Stimulated activated memory B cell treated with anti-CD40 and anti-IgM and Interleukin-4, amounts not matched to agents 10 μg/mL and 1 μg/mL and 100 μg/mL, for 72 hours (primary cell): ENCODE data around the gene KIRREL1.

Experiments
- ATAC-seq: fragments of 150-1000 bp; cut with Tn5 transposase; 2 replicates; pipeline ENCODE4 v1.10.0; 2021
- H3K27ac Mint-ChIP-seq: one replicate; pipeline ENCODE4 v1.8.0; 2022; ENCODE audit warnings: mild to moderate bottlenecking, mixed read lengths
- H3K27me3 Mint-ChIP-seq: one replicate; pipeline ENCODE4 v1.8.0; 2022; ENCODE audit warnings: mixed read lengths
- H3K36me3 Mint-ChIP-seq: one replicate; pipeline ENCODE4 v1.8.0; 2022; ENCODE audit warnings: mixed read lengths
- H3K4me1 Mint-ChIP-seq: one replicate; pipeline ENCODE4 v1.8.0; 2022; ENCODE audit warnings: mixed read lengths
- H3K4me3 Mint-ChIP-seq: one replicate; pipeline ENCODE4 v1.8.0; 2022; ENCODE audit warnings: mild to moderate bottlenecking, moderate library complexity, mixed read lengths
- H3K9me3 Mint-ChIP-seq: one replicate; pipeline ENCODE4 v1.8.0; 2022; ENCODE audit warnings: mixed read lengths

The KIRREL1 gene

GRCh38 chr1:158053276-158053675 is 59.8 kb downstream of the KIRREL1 start:
- Mint-ChIP-seq H3K4me1 (peaks cover 6% of the 10 kb centered on the region), H3K4me3 (no peak overlapping the region), H3K27me3 (peaks cover 22% of the 10 kb centered on the region), H3K36me3 (no peaks in the 10 kb centered on the region), H3K27ac (no peak overlapping the region), H3K9me3 (no peaks in the 10 kb centered on the region)
- no peak for ATAC-seq

GRCh38 chr1:158054721-158055120 is 61.3 kb downstream of the KIRREL1 start:
- Mint-ChIP-seq H3K4me3 (no peak overlapping the region), H3K27me3 (peaks cover 22% of the 10 kb centered on the region), H3K4me1 (peaks cover 6% of the 10 kb centered on the region), H3K9me3 (no peaks in the 10 kb centered on the region), H3K36me3 (no peaks in the 10 kb centered on the region), H3K27ac (no peak overlapping the region)
- ATAC-seq, result no peak

DNA sequence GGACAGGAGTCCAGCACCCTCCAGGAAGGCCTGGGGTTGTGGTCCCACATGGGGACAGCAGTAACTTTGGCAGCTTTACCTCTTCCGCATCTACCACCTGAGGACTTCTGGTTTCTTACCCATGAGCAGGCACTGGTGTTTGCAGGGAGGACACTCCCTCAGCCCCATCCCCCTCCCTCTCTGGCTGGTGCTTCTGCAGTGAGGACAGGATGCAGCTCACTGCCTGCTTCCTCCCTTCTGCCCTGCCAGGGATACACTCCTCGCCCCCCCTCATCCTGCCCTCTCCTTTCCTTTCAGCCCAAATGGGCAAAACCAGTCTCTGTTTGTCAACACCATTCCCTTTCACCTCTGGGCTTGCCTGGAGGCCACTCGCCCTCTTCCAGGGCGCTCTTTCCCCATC is 62.4 kb downstream of the KIRREL1 start:
- no peak for ATAC-seq
- H3K27me3 Mint-ChIP-seq, result peaks cover 32% of the 10 kb centered on the region
- H3K9me3 Mint-ChIP-seq, result no peaks in the 10 kb centered on the region
- no peaks in the 10 kb centered on the region for H3K36me3 Mint-ChIP-seq
- no peak overlapping the region for H3K4me3 Mint-ChIP-seq
- no peak overlapping the region for H3K27ac Mint-ChIP-seq
- peaks cover 6% of the 10 kb centered on the region for H3K4me1 Mint-ChIP-seq

DNA sequence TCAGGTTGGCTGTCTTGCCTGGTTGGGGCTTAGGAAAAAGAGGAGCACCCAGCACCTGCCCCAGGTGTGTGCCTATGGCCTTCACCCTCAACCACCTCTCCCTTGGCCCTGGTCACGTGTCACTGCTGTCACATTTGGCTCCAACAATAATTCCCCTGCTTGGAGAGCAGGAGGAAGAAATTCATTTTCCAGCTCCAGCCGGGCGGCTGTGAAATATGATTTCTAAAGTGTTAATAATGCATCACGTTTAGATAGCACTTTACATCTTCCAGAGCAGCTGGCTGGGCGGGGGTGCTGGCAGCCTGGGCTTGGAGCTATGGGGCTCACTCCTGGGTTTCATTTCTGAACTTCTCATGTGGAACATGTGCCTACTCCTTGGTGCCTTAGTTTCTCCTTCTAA is 63.1 kb downstream of the KIRREL1 start:
- Mint-ChIP-seq H3K36me3 (no peaks in the 10 kb centered on the region), H3K4me1 (peaks cover 6% of the 10 kb centered on the region), H3K9me3 (no peaks in the 10 kb centered on the region), H3K4me3 (no peak overlapping the region), H3K27ac (no peak overlapping the region), H3K27me3 (peaks cover 32% of the 10 kb centered on the region)
- ATAC-seq, result no peak

DNA sequence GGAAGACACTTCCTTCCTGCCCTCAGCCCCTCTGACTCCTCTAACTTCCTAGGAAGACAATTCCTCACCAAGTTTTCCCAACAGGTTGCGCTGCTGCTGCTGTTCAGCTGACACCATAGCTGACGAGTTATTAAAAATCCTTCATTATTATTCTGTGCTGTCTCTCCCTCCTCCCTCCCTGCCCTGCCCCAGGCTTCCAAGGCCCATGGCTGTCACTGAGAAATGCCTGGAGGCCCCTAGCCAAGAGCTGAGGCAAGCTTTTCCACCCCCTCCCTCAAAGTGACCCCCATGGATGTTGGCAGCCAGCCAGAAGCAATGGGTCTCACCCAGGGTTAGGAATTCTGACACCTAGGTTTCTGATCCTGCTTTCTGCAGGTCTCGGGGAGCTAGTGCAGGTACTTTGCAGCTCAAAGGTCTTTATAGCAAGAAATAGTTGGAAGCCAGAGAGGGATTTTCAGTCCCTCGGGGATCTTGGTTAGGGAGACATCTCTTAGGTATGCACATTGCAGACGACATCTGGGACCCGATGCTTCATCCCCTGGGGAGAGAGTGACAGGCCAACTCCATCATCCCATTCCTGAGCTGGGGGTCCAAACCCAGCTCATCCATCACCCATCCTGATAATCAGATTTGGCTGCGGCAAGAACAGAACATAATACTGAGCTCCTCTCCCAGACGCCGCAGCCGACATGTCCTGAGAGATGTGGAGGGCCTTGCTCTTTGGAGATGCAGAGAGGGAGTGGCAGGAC is 65.0 kb downstream of the KIRREL1 start:
- H3K4me1 Mint-ChIP-seq, result peaks cover 6% of the 10 kb centered on the region
- H3K9me3 Mint-ChIP-seq, result no peaks in the 10 kb centered on the region
- peaks cover 26% of the 10 kb centered on the region for H3K27me3 Mint-ChIP-seq
- no peak for ATAC-seq
- no peak overlapping the region for H3K4me3 Mint-ChIP-seq
- H3K27ac Mint-ChIP-seq, result no peak overlapping the region
- no peaks in the 10 kb centered on the region for H3K36me3 Mint-ChIP-seq

DNA sequence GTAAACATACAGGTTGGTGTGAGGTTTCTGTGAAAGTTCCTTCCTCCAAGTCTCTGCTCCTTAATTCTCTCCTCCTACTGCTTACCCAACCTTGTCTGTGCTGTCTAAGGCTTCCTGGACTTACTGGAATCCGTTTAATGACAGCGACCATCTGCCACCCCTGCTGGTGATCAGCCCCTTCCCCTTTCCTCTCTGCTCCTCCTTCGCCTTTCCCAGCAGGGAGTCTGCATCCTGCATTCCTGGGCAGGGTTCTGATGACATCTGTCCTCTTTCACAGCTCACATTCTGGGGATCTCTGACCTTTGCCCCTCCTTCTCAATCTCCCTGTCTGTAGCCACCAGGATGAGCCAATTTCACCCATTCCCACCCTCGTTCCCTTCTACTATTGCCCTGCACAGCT is 66.5 kb downstream of the KIRREL1 start:
- H3K27ac Mint-ChIP-seq, result no peak overlapping the region
- H3K9me3 Mint-ChIP-seq, result no peaks in the 10 kb centered on the region
- H3K36me3 Mint-ChIP-seq, result no peaks in the 10 kb centered on the region
- no peak overlapping the region for H3K4me3 Mint-ChIP-seq
- H3K4me1 Mint-ChIP-seq, result peaks cover 6% of the 10 kb centered on the region
- H3K27me3 Mint-ChIP-seq, result peaks cover 27% of the 10 kb centered on the region
- no peak for ATAC-seq

DNA sequence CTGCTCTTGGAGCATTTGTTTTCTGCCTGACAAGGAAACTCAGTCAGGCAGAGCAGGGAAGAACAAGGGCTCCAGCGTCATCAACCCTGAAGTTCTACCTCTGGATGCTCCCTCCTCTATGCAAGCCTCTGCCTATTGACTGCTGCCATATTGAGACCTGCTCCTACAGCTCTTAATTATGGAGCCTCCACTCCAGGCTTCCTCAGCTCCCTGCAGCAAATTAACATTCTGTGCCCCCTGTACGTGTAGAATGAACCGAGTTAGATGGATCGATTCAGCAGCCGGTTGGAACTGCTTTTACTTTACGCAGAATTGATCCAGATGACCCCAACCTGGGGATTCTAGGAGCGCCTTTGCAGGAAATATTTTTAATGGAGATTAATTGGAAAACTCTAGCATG is 68.7 kb downstream of the KIRREL1 start:
- Mint-ChIP-seq H3K27me3 (peaks cover 49% of the 10 kb centered on the region), H3K4me3 (no peak overlapping the region), H3K36me3 (no peaks in the 10 kb centered on the region), H3K9me3 (no peaks in the 10 kb centered on the region), H3K4me1 (no peaks in the 10 kb centered on the region), H3K27ac (no peak overlapping the region)
- no peak for ATAC-seq

- no peaks in the 10 kb centered on the region for H3K4me1 Mint-ChIP-seq
- no peaks in the 10 kb centered on the region for H3K9me3 Mint-ChIP-seq
- H3K27me3 Mint-ChIP-seq, result peaks cover 63% of the 10 kb centered on the region
- H3K27ac Mint-ChIP-seq, result no peak overlapping the region
- H3K36me3 Mint-ChIP-seq, result no peaks in the 10 kb centered on the region
- ATAC-seq, result no peak
- H3K4me3 Mint-ChIP-seq, result no peak overlapping the region
Observed at GRCh38 chr1:158067662-158068061, 74.2 kb downstream of the KIRREL1 start.

DNA sequence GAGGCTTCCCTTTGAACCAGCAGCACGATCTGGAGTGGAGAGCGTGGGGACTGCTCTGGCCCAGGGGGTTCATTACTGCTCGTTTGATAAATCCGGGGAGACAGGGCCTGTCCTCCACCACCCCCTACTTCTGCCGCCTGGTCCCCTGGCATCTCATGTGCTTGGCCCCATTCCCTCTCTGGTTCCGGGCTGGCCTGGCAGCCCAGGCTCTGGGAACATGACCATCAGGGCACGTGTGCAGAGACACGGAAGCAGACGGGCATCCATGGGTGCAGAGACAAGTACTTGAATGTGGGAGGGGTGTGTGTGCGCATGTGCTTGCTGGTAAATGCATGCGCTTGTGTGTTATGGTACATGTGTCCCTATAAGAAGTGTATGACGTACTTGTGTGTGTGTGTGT is 75.5 kb downstream of the KIRREL1 start:
- Mint-ChIP-seq H3K36me3 (no peaks in the 10 kb centered on the region), H3K27ac (no peak overlapping the region), H3K4me1 (no peaks in the 10 kb centered on the region), H3K4me3 (no peak overlapping the region), H3K9me3 (no peaks in the 10 kb centered on the region), H3K27me3 (peaks cover 57% of the 10 kb centered on the region)
- ATAC-seq, result no peak

- H3K9me3 Mint-ChIP-seq, result no peaks in the 10 kb centered on the region
- H3K36me3 Mint-ChIP-seq, result no peaks in the 10 kb centered on the region
- H3K27me3 Mint-ChIP-seq, result peaks cover 46% of the 10 kb centered on the region
- no peak overlapping the region for H3K4me3 Mint-ChIP-seq
- no peak overlapping the region for H3K27ac Mint-ChIP-seq
- H3K4me1 Mint-ChIP-seq, result no peaks in the 10 kb centered on the region
- ATAC-seq, result no peak
Observed at GRCh38 chr1:158071138-158071537, 77.7 kb downstream of the KIRREL1 start.

DNA sequence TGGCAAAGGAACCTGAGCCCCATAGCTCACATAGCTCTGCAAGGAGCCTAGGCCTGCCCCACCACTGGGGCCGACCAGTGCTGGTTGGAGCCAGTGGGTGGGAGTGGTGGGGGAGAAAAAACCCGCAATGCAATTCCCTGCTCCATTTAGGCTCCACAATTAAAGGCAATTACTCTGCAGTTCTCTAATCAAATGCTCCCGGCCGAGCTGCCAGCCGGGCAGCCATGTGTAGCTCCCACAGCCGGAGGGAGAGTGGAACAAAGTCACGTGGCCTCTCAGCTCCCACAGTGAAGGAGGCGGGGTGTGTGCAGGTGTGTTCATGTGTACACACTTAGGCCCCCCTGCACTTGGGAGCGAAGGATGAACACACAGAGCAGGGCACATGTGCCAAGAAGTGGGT is 81.6 kb downstream of the KIRREL1 start:
- ATAC-seq, result no peak
- H3K36me3 Mint-ChIP-seq, result no peaks in the 10 kb centered on the region
- peaks cover 23% of the 10 kb centered on the region for H3K27me3 Mint-ChIP-seq
- H3K4me3 Mint-ChIP-seq, result no peak overlapping the region
- no peaks in the 10 kb centered on the region for H3K9me3 Mint-ChIP-seq
- no peak overlapping the region for H3K27ac Mint-ChIP-seq
- H3K4me1 Mint-ChIP-seq, result no peaks in the 10 kb centered on the region

- H3K27me3 Mint-ChIP-seq, result peaks cover 13% of the 10 kb centered on the region
- H3K27ac Mint-ChIP-seq, result no peak overlapping the region
- H3K4me3 Mint-ChIP-seq, result no peak overlapping the region
- no peaks in the 10 kb centered on the region for H3K9me3 Mint-ChIP-seq
- no peak for ATAC-seq
- H3K36me3 Mint-ChIP-seq, result no peaks in the 10 kb centered on the region
- H3K4me1 Mint-ChIP-seq, result no peaks in the 10 kb centered on the region
Observed at GRCh38 chr1:158076441-158076840, 83.0 kb downstream of the KIRREL1 start.

- no peaks in the 10 kb centered on the region for H3K36me3 Mint-ChIP-seq
- H3K4me3 Mint-ChIP-seq, result no peak overlapping the region
- no peak for ATAC-seq
- H3K27me3 Mint-ChIP-seq, result peaks cover under 1% of the 10 kb centered on the region
- no peaks in the 10 kb centered on the region for H3K4me1 Mint-ChIP-seq
- no peaks in the 10 kb centered on the region for H3K9me3 Mint-ChIP-seq
- H3K27ac Mint-ChIP-seq, result no peak overlapping the region
Observed at GRCh38 chr1:158077411-158078256, 84.2 kb downstream of the KIRREL1 start.

GRCh38 chr1:158078569-158079080 is 85.2 kb downstream of the KIRREL1 start:
- H3K36me3 Mint-ChIP-seq, result no peaks in the 10 kb centered on the region
- no peaks in the 10 kb centered on the region for H3K27me3 Mint-ChIP-seq
- H3K27ac Mint-ChIP-seq, result no peak overlapping the region
- H3K4me3 Mint-ChIP-seq, result no peak overlapping the region
- no peaks in the 10 kb centered on the region for H3K4me1 Mint-ChIP-seq
- ATAC-seq, result no peak
- H3K9me3 Mint-ChIP-seq, result no peaks in the 10 kb centered on the region

- Mint-ChIP-seq H3K4me3 (no peak overlapping the region), H3K27me3 (no peaks in the 10 kb centered on the region), H3K36me3 (no peaks in the 10 kb centered on the region), H3K9me3 (no peaks in the 10 kb centered on the region), H3K27ac (no peak overlapping the region), H3K4me1 (no peaks in the 10 kb centered on the region)
- ATAC-seq, result no peak
Observed at GRCh38 chr1:158080066-158080465, 86.6 kb downstream of the KIRREL1 start.

DNA sequence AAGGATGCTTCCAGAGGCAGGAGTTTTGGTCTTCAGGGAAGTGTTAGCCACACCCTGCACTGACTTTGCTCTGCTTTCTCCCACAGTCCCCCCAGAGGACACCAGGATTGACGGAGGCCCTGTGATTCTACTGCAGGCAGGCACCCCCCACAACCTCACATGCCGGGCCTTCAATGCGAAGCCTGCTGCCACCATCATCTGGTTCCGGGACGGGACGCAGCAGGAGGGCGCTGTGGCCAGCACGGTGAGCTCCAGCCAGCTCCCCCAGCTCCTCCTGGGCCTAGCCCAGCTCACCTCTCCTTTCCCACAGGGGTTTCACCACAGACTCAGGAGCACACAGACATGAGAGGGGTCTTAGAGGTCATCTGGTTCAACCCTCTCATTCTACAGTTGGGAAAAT is 90.9 kb downstream of the KIRREL1 start:
- H3K27me3 Mint-ChIP-seq, result peaks cover 9% of the 10 kb centered on the region
- H3K36me3 Mint-ChIP-seq, result no peaks in the 10 kb centered on the region
- H3K9me3 Mint-ChIP-seq, result no peaks in the 10 kb centered on the region
- no peak overlapping the region for H3K4me3 Mint-ChIP-seq
- H3K27ac Mint-ChIP-seq, result no peak overlapping the region
- no peak for ATAC-seq
- H3K4me1 Mint-ChIP-seq, result peaks cover 6% of the 10 kb centered on the region
